ENCODE results near the gene KDM8.

Gene KDM8

GRCh38 chr16:27203507-27204311, at the start of gene KDM8:
Gene KDM8 (plus strand): TSS chr16:27203526. CDS start chr16:27210124, 6,598 bp downstream.
- DNase-seq (ENCODE audit: low spot score) = peak; percentile 99

GRCh38 chr16:27154705-27155521, 48.4 kb upstream of the KDM8 start:
- peak; percentile 9 for DNase-seq (ENCODE audit: low spot score)

GRCh38 chr16:27156579-27156978, 46.7 kb upstream of the KDM8 start:
- DNase-seq (ENCODE audit: low spot score) = no peak

GRCh38 chr16:27161398-27161797, 41.9 kb upstream of the KDM8 start:
- no peak for DNase-seq (ENCODE audit: low spot score)

GRCh38 chr16:27164352-27164751, 39.0 kb upstream of the KDM8 start:
- no peak for DNase-seq (ENCODE audit: low spot score)

- DNase-seq (ENCODE audit: low spot score) = no peak
These were observed 37.8 kb upstream of the KDM8 start for GRCh38 chr16:27165576-27165975.

GRCh38 chr16:27168790-27169189, 34.5 kb upstream of the KDM8 start:
- DNase-seq (ENCODE audit: low spot score) = no peak

GRCh38 chr16:27169511-27170071, 33.7 kb upstream of the KDM8 start:
- DNase-seq (ENCODE audit: low spot score) = no peak

GRCh38 chr16:27171584-27171983, 31.7 kb upstream of the KDM8 start:
- no peak for DNase-seq (ENCODE audit: low spot score)

GRCh38 chr16:27174007-27174406, 29.3 kb upstream of the KDM8 start:
- DNase-seq (ENCODE audit: low spot score) = no peak

GRCh38 chr16:27174798-27175197, 28.5 kb upstream of the KDM8 start:
- DNase-seq (ENCODE audit: low spot score) = no peak

- no peak for DNase-seq (ENCODE audit: low spot score)
These were observed 27.4 kb upstream of the KDM8 start for GRCh38 chr16:27175888-27176287.

GRCh38 chr16:27177031-27177774, 26.1 kb upstream of the KDM8 start:
- no peak for DNase-seq (ENCODE audit: low spot score)

GRCh38 chr16:27179500-27180072, 23.7 kb upstream of the KDM8 start:
- peak; percentile 58 for DNase-seq (ENCODE audit: low spot score)

- DNase-seq (ENCODE audit: low spot score) = no peak
These were observed 22.1 kb upstream of the KDM8 start for GRCh38 chr16:27181019-27181790.

GRCh38 chr16:27182906-27183405, 20.4 kb upstream of the KDM8 start:
- no peak for DNase-seq (ENCODE audit: low spot score)

GRCh38 chr16:27185776-27186130, 17.6 kb upstream of the KDM8 start:
- DNase-seq (ENCODE audit: low spot score) = no peak

- DNase-seq (ENCODE audit: low spot score) = no peak
These were observed 14.7 kb upstream of the KDM8 start for GRCh38 chr16:27188633-27189032.

GRCh38 chr16:27189335-27189972, 13.9 kb upstream of the KDM8 start:
- DNase-seq (ENCODE audit: low spot score) = no peak

GRCh38 chr16:27190316-27190871, 12.9 kb upstream of the KDM8 start:
- no peak for DNase-seq (ENCODE audit: low spot score)
